ENCODE measurements around the gene EZH2. TPM values are rescaled to one million over a fixed set of nuclear protein-coding genes. Genes with fewer than 3 reads are reported as not detected.

EZH2 gene
- polyA plus RNA-seq, 2 of the 4 experiments (the other 2 are of a cell fraction), result 36.6 to 45.7 TPM

DNA sequence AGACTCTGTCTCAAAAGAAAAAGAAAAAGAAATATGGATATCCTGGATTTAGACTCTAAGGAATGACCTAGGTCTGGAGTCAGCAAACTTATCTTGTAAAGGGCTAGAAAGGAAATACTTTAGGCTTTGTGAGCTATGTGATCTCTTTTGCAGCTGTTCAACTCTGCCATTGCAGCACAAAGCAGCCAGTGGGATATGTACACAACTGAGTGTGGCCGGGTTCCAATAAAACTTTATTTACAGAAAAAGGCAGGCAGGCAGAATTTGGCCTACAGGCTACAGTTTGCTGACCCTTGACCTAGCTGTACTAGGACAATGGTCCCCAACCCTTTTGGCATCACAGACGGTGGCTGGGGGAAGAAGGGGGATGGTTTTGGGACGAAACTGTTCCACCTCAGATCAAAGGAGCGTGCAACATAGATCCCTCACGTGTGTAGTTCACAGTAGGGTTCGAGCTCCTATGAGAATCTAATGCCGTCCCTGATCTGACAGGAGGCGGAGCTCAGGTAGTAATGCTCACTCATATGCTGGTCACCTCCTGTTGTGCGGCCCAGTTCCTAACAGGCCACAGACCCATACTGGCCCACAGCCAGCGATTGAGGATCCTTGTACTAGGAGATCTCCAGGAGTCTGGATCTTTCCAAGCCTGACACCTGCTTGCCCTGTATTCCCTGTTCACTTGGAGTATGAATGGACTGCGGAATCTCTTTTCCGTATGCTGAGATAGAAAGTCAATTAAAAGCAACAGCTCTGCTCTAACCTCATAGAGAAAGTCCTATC lies 122.4 kb downstream of the EZH2 start:
- H3K27ac ChIP-seq, result no peak overlapping the region
- CTCF ChIA-PET, result interaction anchor here (1.5 to 2.1 kb wide), 2 partner anchors 15 to 186 kb away, joined by 5 to 7 read pairs; no protein-coding TSS in a partner anchor
- ATAC-seq (no peak), DNase-seq (ENCODE audit: low read depth in 1 of 2, low spot score in 1 of 2) (no peak), FAIRE-seq (no peak)
- POLR2A ChIA-PET, result no interaction called here
- no peak overlapping the region for H3K4me2 ChIP-seq
- no peaks in the 10 kb centered on the region for H3K9me3 ChIP-seq
- TF ChIP-seq POLR2A (IDR thresholded peaks at IDR 0.05; ENCODE audit: low read length) (no peak), KDM1A (IDR thresholded peaks at IDR 0.05; ENCODE audit: low read depth) (no peak), ZSCAN20 (CRISPR knock-in tag; IDR thresholded peaks at IDR 0.05) (no peak), SREBF2 (IDR thresholded peaks at IDR 0.05) (no peak), TFCP2L1 (CRISPR knock-in tag; IDR thresholded peaks at IDR 0.05) (no peak), MAFK (IDR thresholded peaks at IDR 0.05; ENCODE audit: partially characterized antibody) (no peak)
- TF ChIP-seq, protein P1, sequence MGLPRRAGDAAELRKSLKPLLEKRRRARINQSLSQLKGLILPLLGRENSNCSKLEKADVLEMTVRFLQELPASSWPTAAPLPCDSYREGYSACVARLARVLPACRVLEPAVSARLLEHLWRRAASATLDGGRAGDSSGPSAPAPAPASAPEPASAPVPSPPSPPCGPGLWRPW (IDR thresholded peaks at IDR 0.05), result no peak
- no peaks in the 10 kb centered on the region for H3K4me1 ChIP-seq
- H3K4me3 ChIP-seq, result no peak overlapping the region
- WGBS (ENCODE audit: missing lambda C conversion rate), result 94% methylated on average over 12 of the region's 12 CpGs

Small RNA genes within 50 kb of the gene (small RNA-seq; reads per million reads assigned to genes)
- gene RF00017 (0 reads per million in 6 experiments), gene RN7SL569P (0 to 0.19 (median 0) reads per million in 6 experiments), gene RNU7-20P (0 reads per million in 6 experiments)

Other genes with a start within 250 kb of the EZH2 start
- gene CUL1, start 185.4 kb downstream of the EZH2 start, polyA plus RNA-seq (2011; rRNA removed), result 59.3 and 70.6 TPM in 2 replicates
- 55.1 to 57.9 TPM (median 56.8 TPM) in 3 replicates for gene CUL1, start 185.4 kb downstream of the EZH2 start, polyA plus RNA-seq (2017; fragmentation: RNase III; extraction: RNeasy Plus Mini Kit Qiagen cat#74134 plus additional on column Dnase treatment)
- 186 and 214 TPM in 2 replicates for gene PDIA4, start 144.2 kb upstream of the EZH2 start, polyA plus RNA-seq (2011; rRNA removed)
- gene PDIA4, start 144.2 kb upstream of the EZH2 start, polyA plus RNA-seq (2017; fragmentation: RNase III; extraction: RNeasy Plus Mini Kit Qiagen cat#74134 plus additional on column Dnase treatment), result 161 to 175 TPM (median 174 TPM) in 3 replicates
- 4.6 and 4.7 TPM in 2 replicates for gene ZNF786, start 206.4 kb upstream of the EZH2 start, polyA plus RNA-seq (2011; rRNA removed)
- gene ZNF786, start 206.4 kb upstream of the EZH2 start, polyA plus RNA-seq (2017; fragmentation: RNase III; extraction: RNeasy Plus Mini Kit Qiagen cat#74134 plus additional on column Dnase treatment), result 4.6 to 5.0 TPM (median 4.9 TPM) in 3 replicates
- gene ZNF425, start 242.0 kb upstream of the EZH2 start, polyA plus RNA-seq (2011; rRNA removed), result 0.80 and 1.0 TPM in 2 replicates
- gene ZNF425, start 242.0 kb upstream of the EZH2 start, polyA plus RNA-seq (2017; fragmentation: RNase III; extraction: RNeasy Plus Mini Kit Qiagen cat#74134 plus additional on column Dnase treatment), result 1.6 to 2.2 TPM (median 1.6 TPM) in 3 replicates